Endothelial cell of hepatic sinusoid (primary cell): Measurements from ENCODE around the gene CD19.
"Not testable (repeated sequence)": the region's sequence is repeated elsewhere in the genome, so short reads cannot be mapped to it uniquely, and the experiment has no call there.

Experiments
- in situ Hi-C: cut with HindIII; loops from 2 replicates; pipeline ENCODE4 v1.10.0; 2017; ENCODE audit warnings: low sequenced_read_pairs

CD19 gene

GRCh38 chr16:28980330-28980729, 48.6 kb downstream of the CD19 start:
- in situ Hi-C loops, result not testable (repeated sequence)

DNA sequence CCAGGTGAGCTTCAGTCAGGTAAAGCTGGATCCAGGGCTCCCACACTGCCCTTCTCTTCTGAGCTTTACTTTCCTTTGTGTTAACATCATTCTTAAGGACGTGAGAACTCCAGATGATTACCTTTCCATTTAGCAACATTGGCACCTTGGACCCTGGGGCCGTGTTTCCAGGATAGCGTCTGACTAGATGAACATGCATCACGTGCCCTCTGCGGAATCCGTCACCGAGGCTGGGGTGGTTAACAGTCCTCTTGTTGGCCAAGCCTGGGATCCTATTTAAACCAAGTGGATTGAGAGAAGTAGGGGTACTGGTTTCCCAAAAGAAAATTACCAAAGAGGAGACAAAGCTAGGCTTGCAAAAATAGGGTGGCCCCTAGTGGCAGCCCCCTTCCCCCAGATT, 49.2 kb downstream of the CD19 start:
- in situ Hi-C loops, result no loop called here

- in situ Hi-C loops, result no loop called here
Observed at GRCh38 chr16:28981517-28981916, 49.7 kb downstream of the CD19 start.

GRCh38 chr16:28982418-28982817, 50.6 kb downstream of the CD19 start:
- in situ Hi-C loops, result no loop called here

DNA sequence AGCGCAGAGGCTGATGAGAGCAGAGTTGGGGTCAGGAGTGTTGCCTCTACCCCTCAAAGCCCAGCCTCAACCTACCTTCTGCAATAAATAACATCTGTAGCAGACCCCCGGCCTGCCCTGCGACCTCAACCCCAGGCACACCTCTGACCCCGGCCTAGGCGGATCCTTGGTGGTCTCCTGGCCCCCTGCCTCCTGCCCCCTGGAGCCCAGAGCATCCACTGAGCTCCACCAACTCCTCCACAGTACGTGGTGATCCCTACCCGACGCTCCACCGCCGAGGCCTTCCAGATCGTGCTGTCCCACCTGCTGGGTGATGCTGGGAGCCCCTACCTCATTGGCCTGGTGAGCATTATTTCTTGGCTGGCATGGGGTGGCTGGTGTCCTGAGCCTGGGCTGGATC, 51.2 kb downstream of the CD19 start:
- in situ Hi-C loops, result no loop called here

- in situ Hi-C loops, result no loop called here
Observed at GRCh38 chr16:28983644-28984043, 51.9 kb downstream of the CD19 start.

DNA sequence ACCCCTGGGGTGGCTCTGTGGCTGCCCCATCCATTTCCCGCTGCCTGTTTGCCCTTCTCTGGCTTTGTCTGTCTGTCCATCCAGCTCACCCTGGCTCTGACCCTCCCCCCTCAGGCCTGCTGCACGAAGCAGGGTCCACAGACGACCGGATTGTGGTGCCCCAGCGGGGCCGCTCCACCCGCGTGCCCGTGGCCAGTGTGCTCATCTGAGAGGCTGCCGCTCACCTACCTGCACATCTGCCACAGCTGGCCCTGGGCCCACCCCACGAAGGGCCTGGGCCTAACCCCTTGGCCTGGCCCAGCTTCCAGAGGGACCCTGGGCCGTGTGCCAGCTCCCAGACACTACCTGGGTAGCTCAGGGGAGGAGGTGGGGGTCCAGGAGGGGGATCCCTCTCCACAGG, 52.3 kb downstream of the CD19 start:
- in situ Hi-C loops, result no loop called here

GRCh38 chr16:28984619-28985135, 52.9 kb downstream of the CD19 start, which contains the start of gene LAT:
TSS of gene LAT (plus strand) at chr16:28985052. CDS start at chr16:28985418, 366 bp downstream.
- in situ Hi-C loops, result no loop called here

GRCh38 chr16:28985211-28986041, 53.7 kb downstream of the CD19 start:
- in situ Hi-C loops, result no loop called here

DNA sequence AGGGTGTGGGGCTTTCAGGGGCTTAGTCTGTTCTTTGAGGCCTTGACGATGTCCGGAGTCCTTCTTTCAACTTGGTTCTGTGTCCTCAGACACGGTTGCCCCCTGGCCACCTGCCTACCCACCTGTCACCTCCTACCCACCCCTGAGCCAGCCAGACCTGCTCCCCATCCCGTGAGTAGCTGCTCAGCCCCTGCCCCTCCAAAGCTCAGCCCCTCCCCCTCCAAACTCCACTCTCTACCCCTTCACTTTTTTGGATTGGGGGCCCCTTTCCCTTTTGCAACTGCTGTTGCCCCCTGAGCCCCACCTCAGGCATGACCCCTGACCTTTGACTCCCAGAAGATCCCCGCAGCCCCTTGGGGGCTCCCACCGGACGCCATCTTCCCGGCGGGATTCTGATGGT, 54.3 kb downstream of the CD19 start:
- in situ Hi-C loops, result no loop called here

DNA sequence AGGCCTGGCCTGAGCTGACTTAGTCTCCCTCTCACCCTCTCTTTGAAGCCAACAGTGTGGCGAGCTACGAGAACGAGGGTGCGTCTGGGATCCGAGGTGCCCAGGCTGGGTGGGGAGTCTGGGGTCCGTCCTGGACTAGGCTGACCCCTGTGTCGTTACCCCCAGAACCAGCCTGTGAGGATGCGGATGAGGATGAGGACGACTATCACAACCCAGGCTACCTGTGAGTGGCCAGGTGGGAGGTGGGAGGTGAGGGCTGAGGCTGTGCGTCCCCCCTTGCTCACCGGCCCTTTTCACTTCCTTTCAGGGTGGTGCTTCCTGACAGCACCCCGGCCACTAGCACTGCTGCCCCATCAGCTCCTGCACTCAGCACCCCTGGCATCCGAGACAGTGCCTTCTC, 54.7 kb downstream of the CD19 start:
- in situ Hi-C loops, result no loop called here

GRCh38 chr16:28987170-28987853, 55.5 kb downstream of the CD19 start:
- in situ Hi-C loops, result no loop called here
